Smooth muscle cell (in vitro differentiated cells): ENCODE results near the gene PDE4C. TPM values are rescaled to one million over a fixed set of nuclear protein-coding genes. Genes with fewer than 3 reads are reported as not detected.

Source experiments
- DNase-seq: peaks from one replicate; lab custom pipeline; 2025; ENCODE audit not compliant: unreplicated experiment; lab: John Stamatoyannopoulos, UW
- H2AFZ ChIP-seq: fragments of 200-600 bp; sonication (generic); 2 replicates; pipeline ENCODE4 v1.6.0; 2016; ENCODE audit warnings: antibody characterized with exemption, low read depth, mild to moderate bottlenecking
- H3F3A ChIP-seq: fragments of 200-600 bp; sonication (generic); 2 replicates; pipeline ENCODE4 v1.6.0; 2017; ENCODE audit warnings: antibody characterized with exemption, low read depth
- H3K27ac ChIP-seq: fragments of 200-600 bp; sonication (generic); 2 replicates; pipeline ENCODE4 v1.5.1; 2016; ENCODE audit warnings: low read depth, mild to moderate bottlenecking
- H3K27me3 ChIP-seq: fragments of 200-600 bp; sonication (generic); 2 replicates; pipeline ENCODE4 v1.6.1; 2016; ENCODE audit warnings: low read depth, mild to moderate bottlenecking
- H3K36me3 ChIP-seq: fragments of 200-600 bp; sonication (generic); 2 replicates; pipeline ENCODE4 v1.5.1; 2016; ENCODE audit warnings: low read depth
- H3K4me1 ChIP-seq: fragments of 200-600 bp; sonication (generic); 2 replicates; pipeline ENCODE4 v1.5.1; 2016; ENCODE audit warnings: low read depth
- H3K4me2 ChIP-seq: fragments of 200-600 bp; sonication (generic); 2 replicates; pipeline ENCODE4 v1.6.0; 2016; ENCODE audit warnings: mild to moderate bottlenecking
- H3K4me3 ChIP-seq: fragments of 200-600 bp; sonication (generic); 2 replicates; pipeline ENCODE4 v1.5.1; 2016; ENCODE audit warnings: mild to moderate bottlenecking
- H3K79me2 ChIP-seq: fragments of 200-600 bp; sonication (generic); 2 replicates; pipeline ENCODE4 v1.6.0; 2016; ENCODE audit warnings: low read depth, mild to moderate bottlenecking
- H3K9ac ChIP-seq: fragments of 200-600 bp; sonication (generic); 2 replicates; pipeline ENCODE4 v1.6.0; 2016; ENCODE audit warnings: low read depth
- H3K9me3 ChIP-seq: fragments of 200-600 bp; sonication (generic); replicated peaks from 2 replicates; pipeline ENCODE4 v1.5.1; 2016; ENCODE audit warnings: low read depth
- H4K20me1 ChIP-seq: fragments of 200-600 bp; sonication (generic); 2 replicates; pipeline ENCODE4 v1.6.0; 2016; ENCODE audit warnings: low read depth
- CTCF ChIP-seq: fragments of 200-600 bp; sonication (generic); IDR thresholded peaks from 2 replicates; pipeline ENCODE4 v1.5.1; 2017; ENCODE audit warnings: borderline replicate concordance, mild to moderate bottlenecking, antibody characterized with exemption; ENCODE audit not compliant: insufficient read depth, poor library complexity, severe bottlenecking
- WGBS: methylation state at CpG from one replicate; pipeline ENCODE4 v1.1.7; 2016; ENCODE audit warnings: low lambda C conversion rate; 5-methylcytosine and 5-hydroxymethylcytosine counted together
- polyA plus RNA-seq: library from polyadenylated mRNA; unstranded; fragments of >200 nt; fragmentation: Nextera tagmentation; extraction: Ambion mirVana; gene quantifications from 2 replicates; pipeline ENCODE4 v1.2.1, GENCODE V29; 2016
- total RNA-seq: library from RNA; depleted of rRNA; stranded (reverse); fragments of >200 nt; gene quantifications from 2 replicates; pipeline ENCODE4 v1.2.3, GENCODE V29; 2014

PDE4C gene
- total and polyA plus RNA-seq, 2 experiments from 2014 or later = 1.1 to 1.7 TPM

GRCh38 chr19:18264137-18264854 is 38.1 kb upstream of the PDE4C start:
- WGBS = 96% methylated on average over 19 of the region's 23 CpGs
- H3F3A ChIP-seq = no peaks in the 10 kb centered on the region
- H4K20me1 ChIP-seq = no peaks in the 10 kb centered on the region

GRCh38 chr19:18263324-18264136 is 37.3 kb upstream of the PDE4C start:
- H3K9ac ChIP-seq = no peak overlapping the region
- no peaks in the 10 kb centered on the region for H3K79me2 ChIP-seq
- H3K4me3 ChIP-seq = no peak overlapping the region
- no peaks in the 10 kb centered on the region for H3K27me3 ChIP-seq
- no peak for DNase-seq
- H3K4me2 ChIP-seq = no peak overlapping the region
- H4K20me1 ChIP-seq = no peaks in the 10 kb centered on the region
- H3K27ac ChIP-seq = no peak overlapping the region
- H3K4me1 ChIP-seq = no peaks in the 10 kb centered on the region
- WGBS = 79% methylated on average over 16 of the region's 16 CpGs
- H3F3A ChIP-seq = no peaks in the 10 kb centered on the region
- no peaks in the 10 kb centered on the region for H3K36me3 ChIP-seq
- no peak overlapping the region for H2AFZ ChIP-seq
- no peak for TF ChIP-seq CTCF
- no peaks in the 10 kb centered on the region for H3K9me3 ChIP-seq

More at GRCh38 chr19:18264137-18264854, 38.1 kb upstream of the PDE4C start:
- H3K4me3 ChIP-seq = no peak overlapping the region
- no peak overlapping the region for H3K9ac ChIP-seq
- no peaks in the 10 kb centered on the region for H3K27me3 ChIP-seq
- H3K36me3 ChIP-seq = no peaks in the 10 kb centered on the region
- no peaks in the 10 kb centered on the region for H3K4me1 ChIP-seq
- no peaks in the 10 kb centered on the region for H3K9me3 ChIP-seq
- no peak for DNase-seq
- no peaks in the 10 kb centered on the region for H3K79me2 ChIP-seq
- no peak for TF ChIP-seq CTCF
- no peak overlapping the region for H3K27ac ChIP-seq
- no peak overlapping the region for H2AFZ ChIP-seq
- no peak overlapping the region for H3K4me2 ChIP-seq

- H3K4me2 ChIP-seq = no peak overlapping the region
- no peaks in the 10 kb centered on the region for H3F3A ChIP-seq
- WGBS = 73% methylated on average over 10 of the region's 10 CpGs
- H3K27me3 ChIP-seq = no peaks in the 10 kb centered on the region
- no peaks in the 10 kb centered on the region for H3K36me3 ChIP-seq
- H3K79me2 ChIP-seq = no peaks in the 10 kb centered on the region
- H3K4me1 ChIP-seq = no peaks in the 10 kb centered on the region
- H3K9ac ChIP-seq = no peak overlapping the region
- no peak overlapping the region for H3K27ac ChIP-seq
- H4K20me1 ChIP-seq = no peaks in the 10 kb centered on the region
- H3K9me3 ChIP-seq = no peaks in the 10 kb centered on the region
- TF ChIP-seq CTCF = no peak
- no peak overlapping the region for H2AFZ ChIP-seq
- no peak for DNase-seq
- H3K4me3 ChIP-seq = no peak overlapping the region
Measured at GRCh38 chr19:18262917-18263316, 36.7 kb upstream of the PDE4C start.
